Limb (tissue), 2 donors: ENCODE measurements around the gene DGCR8.
"Not testable (repeated sequence)": the region's sequence is repeated elsewhere in the genome, so short reads cannot be mapped to it uniquely, and the experiment has no call there.

ENCODE experiments used
- DNase-seq, 2 donors: peaks; one replicate each; pipeline ENCODE4 v3.0.0-alpha.2; 2016; ENCODE audit errors: extremely low spot score in 2 of 2

Gene DGCR8

GRCh38 chr22:20066617-20067383 lies 13.2 kb upstream of the DGCR8 start:
- no peak for DNase-seq

GRCh38 chr22:20067384-20067682 lies 12.7 kb upstream of the DGCR8 start:
- DNase-seq = not testable (repeated sequence)

GRCh38 chr22:20068640-20069039 lies 11.4 kb upstream of the DGCR8 start:
- DNase-seq = no peak

GRCh38 chr22:20069331-20070042 lies 10.6 kb upstream of the DGCR8 start:
- DNase-seq = no peak

DNA sequence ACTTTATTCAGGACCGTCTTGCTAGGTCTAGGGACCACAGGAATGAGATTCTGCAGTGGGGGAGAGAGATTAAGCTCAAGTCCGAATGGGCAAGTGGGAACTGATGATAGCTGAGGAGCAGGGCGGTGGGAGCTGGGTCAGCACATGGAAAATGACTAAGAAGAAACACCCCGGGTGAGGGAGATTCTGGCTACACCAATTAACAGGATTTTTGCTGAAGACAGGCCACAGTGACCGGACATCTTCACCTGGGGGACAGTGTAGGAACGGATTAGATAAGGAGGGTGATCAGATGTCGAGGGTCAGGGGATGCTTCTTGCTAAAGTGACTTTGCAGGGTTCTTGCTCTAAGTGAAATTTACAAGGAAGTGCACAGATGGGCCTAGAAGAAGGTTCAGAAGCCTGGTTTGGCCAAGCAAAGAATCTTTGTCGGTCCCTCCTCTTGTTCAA lies 8.5 kb upstream of the DGCR8 start:
- DNase-seq = no peak

- no peak for DNase-seq
Measured at GRCh38 chr22:20076627-20077172, 3.3 kb upstream of the DGCR8 start.

DNA sequence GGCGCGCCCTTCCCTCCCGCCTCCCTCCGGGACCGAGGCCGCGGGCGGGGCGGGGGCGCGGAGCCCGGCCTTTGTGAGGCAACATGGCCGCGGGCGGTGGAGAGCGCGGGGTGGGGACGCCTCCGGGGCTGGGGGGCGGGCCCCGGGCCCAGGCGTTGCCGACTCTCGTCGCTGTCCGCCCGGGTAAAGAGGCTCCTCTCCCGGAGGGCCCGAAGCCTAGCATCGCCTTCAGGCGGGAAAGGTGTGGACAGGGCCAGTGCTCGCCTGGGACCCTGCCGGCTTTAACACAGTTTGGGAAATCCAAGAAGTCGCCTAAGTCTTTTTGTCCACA lies 369 bp downstream of the DGCR8 start:
- peak; percentile 40 to 83 for DNase-seq

- peak; percentile 10 to 61 for DNase-seq
Measured at GRCh38 chr22:20080776-20081654, 974 bp downstream of the DGCR8 start.

GRCh38 chr22:20083157-20083890 lies 3.3 kb downstream of the DGCR8 start:
- DNase-seq = no peak

- DNase-seq = no peak
Measured at GRCh38 chr22:20083891-20084546, 4.0 kb downstream of the DGCR8 start.

DNA sequence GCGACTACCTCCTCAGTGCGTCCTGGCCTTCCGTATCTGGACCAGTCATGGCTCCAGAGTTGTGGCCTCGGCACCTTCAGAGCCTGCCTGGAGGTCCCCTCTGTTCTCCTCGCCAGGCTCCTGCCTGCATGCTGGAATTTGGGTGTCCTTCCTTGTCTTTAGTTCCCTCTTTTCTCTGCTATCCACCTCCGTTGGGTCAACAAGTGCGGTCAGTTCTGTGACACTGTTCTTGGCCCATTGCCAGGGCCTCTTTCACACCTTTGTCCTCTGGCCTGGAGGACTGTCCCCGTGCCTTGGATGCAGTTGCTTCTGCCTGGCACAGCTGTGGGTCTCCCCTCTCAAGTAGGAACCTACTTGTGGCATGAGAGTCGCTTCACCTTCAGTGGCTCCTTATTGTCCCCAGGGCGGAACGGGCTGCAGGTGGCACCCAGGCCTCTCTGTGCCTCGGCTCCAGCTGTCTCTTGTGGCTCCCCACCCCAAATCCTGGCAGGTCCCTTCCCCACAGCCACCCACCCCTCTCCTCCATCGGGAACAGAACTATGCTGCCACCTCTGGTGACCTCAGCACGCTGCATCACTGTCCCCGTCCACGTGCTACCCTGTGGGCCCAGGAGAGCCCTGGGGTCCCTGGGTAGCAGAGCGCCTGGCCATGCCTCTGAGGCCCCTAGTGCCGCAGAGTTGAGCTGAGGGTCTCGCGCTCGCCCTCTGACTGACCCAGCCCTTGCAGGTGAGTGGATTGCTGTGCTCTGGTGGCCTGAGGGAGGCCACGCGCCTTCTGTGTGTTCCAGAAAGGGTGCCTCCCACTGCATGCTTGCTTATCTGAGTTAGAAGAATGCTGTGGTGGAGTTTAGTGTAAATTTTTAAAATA lies 4.7 kb downstream of the DGCR8 start:
- DNase-seq = no peak

GRCh38 chr22:20085651-20086050 lies 5.6 kb downstream of the DGCR8 start:
- DNase-seq = no peak

- DNase-seq = no peak
Measured at GRCh38 chr22:20086101-20086599, 6.1 kb downstream of the DGCR8 start.

DNA sequence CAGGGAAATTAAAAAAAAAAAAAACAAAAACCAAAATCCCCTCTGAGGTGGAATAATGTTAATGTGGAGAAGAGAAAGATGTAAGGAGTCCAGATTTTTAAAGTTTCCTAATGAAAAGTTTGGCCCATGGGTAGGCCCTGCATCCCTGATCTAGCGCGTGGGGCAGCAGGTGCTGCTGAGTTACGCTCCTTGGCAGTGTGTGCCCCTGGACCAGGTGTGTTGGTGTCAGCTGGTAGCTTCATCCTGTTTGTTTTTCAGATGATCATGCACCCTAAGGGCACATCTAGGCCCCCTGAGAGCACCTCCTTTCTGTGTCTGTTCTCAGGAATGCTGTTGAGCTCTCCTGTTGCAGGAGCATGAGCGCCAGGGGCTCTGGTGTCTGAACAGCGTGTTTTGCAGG lies 6.7 kb downstream of the DGCR8 start:
- no peak for DNase-seq

GRCh38 chr22:20087319-20088262 lies 7.5 kb downstream of the DGCR8 start:
- no peak for DNase-seq

- no peak for DNase-seq
Measured at GRCh38 chr22:20088263-20088648, 8.2 kb downstream of the DGCR8 start.

DNA sequence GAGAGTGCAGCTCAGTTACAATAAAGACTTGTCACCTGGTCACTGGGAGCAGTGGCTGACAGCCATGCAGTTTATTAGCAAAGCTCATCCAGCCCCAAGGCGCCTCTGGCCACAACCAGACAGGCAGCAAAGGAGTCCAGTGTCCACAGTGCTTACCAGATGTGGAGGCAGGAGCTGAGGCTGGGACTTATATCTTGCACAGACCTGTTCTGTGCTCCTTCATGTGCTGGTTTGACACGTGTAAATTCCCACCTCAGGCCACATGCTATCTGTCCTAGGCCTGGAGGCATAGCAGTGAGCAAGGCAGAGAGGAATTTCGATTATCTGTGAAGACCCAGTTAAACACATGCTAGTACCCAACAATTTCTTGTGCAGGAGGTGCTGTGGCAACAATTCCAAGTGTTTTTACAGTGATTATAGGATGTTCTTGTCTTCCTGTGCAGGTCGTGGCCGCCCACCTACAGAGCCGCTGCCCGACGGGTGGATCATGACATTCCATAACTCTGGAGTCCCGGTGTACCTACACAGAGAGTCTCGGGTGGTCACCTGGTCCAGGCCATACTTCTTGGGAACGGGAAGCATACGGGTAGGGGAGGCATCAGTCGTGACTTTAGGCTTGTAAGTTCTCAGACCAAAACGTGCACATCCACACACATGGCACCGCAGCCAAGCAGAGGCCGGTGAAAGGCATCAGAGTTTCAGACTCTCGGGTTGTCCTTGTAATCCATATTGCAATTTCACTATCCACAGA lies 9.4 kb downstream of the DGCR8 start:
- DNase-seq = no peak
